ENCODE measurements around the gene IFI27. TPM values are rescaled to one million over a fixed set of nuclear protein-coding genes. Genes with fewer than 3 reads are reported as not detected.
A peak's percentile ranks its signal among the peaks of the same experiment; 100 is the strongest.

The IFI27 gene
- polyA plus RNA-seq, 2 of the 4 experiments (the other 2 are of a cell fraction), result 0.76 to 2.2 TPM

DNA sequence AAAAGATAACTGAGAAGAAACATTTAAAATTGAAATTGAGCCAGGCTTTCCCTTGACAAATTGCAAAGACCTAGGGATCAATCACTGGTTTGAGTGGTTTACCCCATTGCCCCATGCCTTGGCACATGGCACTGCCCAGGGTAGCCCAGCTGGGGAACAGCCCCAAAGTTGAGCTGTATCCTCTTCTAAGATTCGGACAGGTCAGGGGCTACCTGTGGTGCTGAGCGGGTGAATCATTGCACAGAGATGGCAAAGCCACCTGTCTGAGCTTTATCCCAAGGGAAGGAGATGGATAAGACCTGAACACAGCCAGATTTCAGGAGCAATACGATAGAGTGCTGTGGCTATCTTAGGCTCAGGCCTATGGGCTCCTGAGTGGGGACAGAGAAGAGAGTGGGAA lies 11.9 kb downstream of the IFI27 start (continued):
- no peak for TF ChIP-seq CTCF (IDR thresholded peaks at IDR 0.05)
- no peak for TF ChIP-seq NPAS2 (CRISPR knock-in tag; IDR thresholded peaks at IDR 0.05; ENCODE audit: borderline replicate concordance)
- no peak for TF ChIP-seq HOXB5 (CRISPR knock-in tag; IDR thresholded peaks at IDR 0.05)
- no peak for TF ChIP-seq EP300 (IDR thresholded peaks at IDR 0.05)

GRCh38 chr14:94123296-94123695 lies 12.8 kb downstream of the IFI27 start:
- Histone ChIP-seq H3K4me3 (no peak overlapping the region), H3K27ac (no peak overlapping the region), H3K4me1 (no peaks in the 10 kb centered on the region), H3K4me2 (no peak overlapping the region), H3K9me3 (peaks cover 13% of the 10 kb centered on the region; the same call in 1 of the 3 replicates)
- WGBS (ENCODE audit: missing lambda C conversion rate), result 75% methylated on average over 8 of the region's 9 CpGs
- FAIRE-seq, result no peak
- TF ChIP-seq MYC (IDR thresholded peaks at IDR 0.05; ENCODE audit: borderline replicate concordance, low read length), result no peak
- TF ChIP-seq ESRRA (IDR thresholded peaks at IDR 0.05; ENCODE audit: borderline replicate concordance, low read length), result no peak
- TF ChIP-seq, protein P1, sequence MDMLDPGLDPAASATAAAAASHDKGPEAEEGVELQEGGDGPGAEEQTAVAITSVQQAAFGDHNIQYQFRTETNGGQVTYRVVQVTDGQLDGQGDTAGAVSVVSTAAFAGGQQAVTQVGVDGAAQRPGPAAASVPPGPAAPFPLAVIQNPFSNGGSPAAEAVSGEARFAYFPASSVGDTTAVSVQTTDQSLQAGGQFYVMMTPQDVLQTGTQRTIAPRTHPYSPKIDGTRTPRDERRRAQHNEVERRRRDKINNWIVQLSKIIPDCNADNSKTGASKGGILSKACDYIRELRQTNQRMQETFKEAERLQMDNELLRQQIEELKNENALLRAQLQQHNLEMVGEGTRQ (IDR thresholded peaks at IDR 0.05), result no peak
- no peak for TF ChIP-seq PHF8 (IDR thresholded peaks at IDR 0.05; ENCODE audit: borderline replicate concordance, low read depth)
- TF ChIP-seq ZNF302 (CRISPR knock-in tag; IDR thresholded peaks at IDR 0.05), result no peak
- TF ChIP-seq CHD2 (IDR thresholded peaks at IDR 0.05; ENCODE audit: low read length, partially characterized antibody), result no peak
- no peak for TF ChIP-seq EHF (CRISPR knock-in tag; IDR thresholded peaks at IDR 0.05)
- no peak for TF ChIP-seq SREBF2 (IDR thresholded peaks at IDR 0.05)
- no peak for TF ChIP-seq POLR2A (IDR thresholded peaks at IDR 0.05; ENCODE audit: low read length)
- TF ChIP-seq RAD21 (conservative IDR thresholded peaks at IDR 0.05 in 1 of 2, IDR thresholded peaks at IDR 0.05 in 1 of 2), result no peak
- no peak for TF ChIP-seq HMGXB4 (CRISPR knock-in tag; IDR thresholded peaks at IDR 0.05; ENCODE audit: borderline replicate concordance)
- no peak for TF ChIP-seq CHD4 (IDR thresholded peaks at IDR 0.05; ENCODE audit: borderline replicate concordance)
- no peak for TF ChIP-seq RARB (CRISPR knock-in tag; IDR thresholded peaks at IDR 0.05)
- no peak for TF ChIP-seq RFX5 (IDR thresholded peaks at IDR 0.05)
- POLR2A ChIA-PET, result no interaction called here
- CTCF ChIA-PET, result interaction anchor here (0.9 to 1.9 kb wide), 3 partner anchors 9 to 183 kb away, joined by 3 to 5 read pairs (median 4); no protein-coding TSS in a partner anchor
- no peak for ATAC-seq
- DNase-seq (ENCODE audit: low read depth in 1 of 2, low spot score in 1 of 2), result no peak

GRCh38 chr14:94123868-94124267 lies 13.3 kb downstream of the IFI27 start:
- Histone ChIP-seq H3K9me3 (peaks cover 10% of the 10 kb centered on the region; the same call in 1 of the 3 replicates), H3K27ac (no peak overlapping the region), H3K4me3 (no peak overlapping the region), H3K4me2 (no peak overlapping the region), H3K4me1 (no peaks in the 10 kb centered on the region)
- ATAC-seq, result 0 out of 6 replicates have a peak, but pooled peaks of 1 of the 2 experiments have one; percentile 17
- POLR2A ChIA-PET, result no interaction called here
- DNase-seq (ENCODE audit: low read depth in 1 of 2, low spot score in 1 of 2), result no peak
- 97% methylated on average over 1 of the region's 1 CpG for WGBS (ENCODE audit: missing lambda C conversion rate)
- TF ChIP-seq CHD2 (IDR thresholded peaks at IDR 0.05; ENCODE audit: low read length, partially characterized antibody), result no peak
- CTCF ChIA-PET, result interaction anchor here (0.9 to 1.9 kb wide), 3 partner anchors 8 to 184 kb away, joined by 3 to 5 read pairs (median 4); no protein-coding TSS in a partner anchor
- no peak for FAIRE-seq

All from A549 (cell line).